Loucy (cell line): Measurements from ENCODE around the gene FLT1.

Experiments
- H2AFZ ChIP-seq: fragments of 200-600 bp; sonication (generic); 2 replicates; pipeline ENCODE4 v1.6.0; 2016; ENCODE audit warnings: antibody characterized with exemption, mild to moderate bottlenecking, low read length, moderate library complexity
- H3F3A ChIP-seq: fragments of 200-600 bp; 2 replicates; pipeline ENCODE4 v1.6.0; 2016; ENCODE audit warnings: antibody characterized with exemption, low read depth, mild to moderate bottlenecking
- H3K27me3 ChIP-seq: fragments of 200-600 bp; sonication (generic); 2 replicates; pipeline ENCODE4 v1.6.1; 2014; ENCODE audit warnings: low read length, mild to moderate bottlenecking; ENCODE audit not compliant: insufficient read depth, poor library complexity, severe bottlenecking
- H3K36me3 ChIP-seq: fragments of 200-600 bp; sonication (generic); 2 replicates; pipeline ENCODE4 v1.6.1; 2016; ENCODE audit warnings: low read length; ENCODE audit not compliant: insufficient read depth
- H3K4me1 ChIP-seq: fragments of 200-600 bp; sonication (generic); 2 replicates; pipeline ENCODE4 v1.5.1; 2014; ENCODE audit warnings: low read length, mild to moderate bottlenecking; ENCODE audit not compliant: insufficient read depth, poor library complexity, severe bottlenecking
- H3K4me2 ChIP-seq: fragments of 200-600 bp; sonication (generic); 2 replicates; pipeline ENCODE4 v1.6.0; 2014; ENCODE audit warnings: antibody characterized with exemption, low read length, low read depth, mild to moderate bottlenecking; ENCODE audit not compliant: poor library complexity, severe bottlenecking
- H3K4me3 ChIP-seq: fragments of 200-600 bp; sonication (generic); 2 replicates; pipeline ENCODE4 v1.5.1; 2014; ENCODE audit warnings: low read length, mild to moderate bottlenecking, mixed read lengths; ENCODE audit not compliant: poor library complexity, severe bottlenecking
- H3K79me2 ChIP-seq: fragments of 200-600 bp; sonication (generic); 2 replicates; pipeline ENCODE4 v1.6.1; 2014; ENCODE audit warnings: low read length; ENCODE audit not compliant: insufficient read depth
- H3K9ac ChIP-seq: fragments of 200-600 bp; sonication (generic); 2 replicates; pipeline ENCODE4 v1.6.0; 2014; ENCODE audit warnings: mild to moderate bottlenecking, low read depth, low read length, moderate library complexity; ENCODE audit not compliant: poor library complexity, severe bottlenecking
- H3K9me2 ChIP-seq: fragments of 200-600 bp; sonication (generic); replicated peaks from 2 replicates; pipeline ENCODE4 v1.6.1; 2016; ENCODE audit warnings: low read depth, low read length, mixed read lengths
- H3K9me3 ChIP-seq: fragments of 200-600 bp; sonication (generic); 2 replicates; pipeline ENCODE4 v1.6.1; 2014; ENCODE audit warnings: mild to moderate bottlenecking, antibody characterized with exemption, low read length, low read depth; ENCODE audit not compliant: insufficient read depth
- H4K20me1 ChIP-seq: fragments of 200-600 bp; sonication (generic); 2 replicates; pipeline ENCODE4 v1.6.0; 2014; ENCODE audit warnings: antibody characterized with exemption, low read length, mild to moderate bottlenecking; ENCODE audit not compliant: insufficient read depth, poor library complexity, severe bottlenecking
- EZH2phosphoT487 ChIP-seq: fragments of 200-600 bp; IDR thresholded peaks from 2 replicates; pipeline ENCODE4 v1.6.1; 2018; ENCODE audit warnings: antibody characterized with exemption, mild to moderate bottlenecking, moderate library complexity, borderline replicate concordance
- TF ChIP-seq, protein P1 (sequence below): fragments of 200-600 bp; sonication (generic); conservative IDR thresholded peaks from 2 replicates; pipeline ENCODE4 v1.5.1; 2014; ENCODE audit warnings: mild to moderate bottlenecking, antibody characterized with exemption, low read length

The FLT1 gene

DNA sequence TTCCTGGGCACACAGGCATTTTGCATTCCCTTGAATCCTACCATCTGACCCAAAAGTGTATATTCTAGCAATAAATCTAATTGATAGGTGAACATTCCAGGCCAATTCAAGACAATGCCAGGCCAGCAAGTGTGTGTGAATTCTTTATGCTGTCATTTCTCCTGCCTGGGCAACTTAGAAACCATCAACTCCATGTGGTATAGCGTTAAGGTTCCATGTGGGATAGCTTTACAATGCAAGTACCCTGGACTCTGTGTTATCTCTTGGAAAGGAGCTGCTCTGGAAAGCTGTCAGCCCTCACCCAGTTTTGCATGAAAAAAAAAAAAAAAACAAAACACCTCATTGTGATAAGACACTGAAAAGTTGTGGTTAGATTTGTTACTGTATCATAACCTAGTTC lies 15.6 kb upstream of the FLT1 start:
- Histone ChIP-seq H3K9me2 (no peaks in the 10 kb centered on the region), H3K36me3 (no peaks in the 10 kb centered on the region), H3K79me2 (no peaks in the 10 kb centered on the region), H3K27me3 (no peaks in the 10 kb centered on the region), H3K4me2 (no peak overlapping the region), H3F3A (no peaks in the 10 kb centered on the region), H3K4me3 (no peak overlapping the region), H2AFZ (no peak overlapping the region), H3K9me3 (no peaks in the 10 kb centered on the region), H3K9ac (no peak overlapping the region), H3K4me1 (peaks cover 16% of the 10 kb centered on the region), H4K20me1 (no peaks in the 10 kb centered on the region)
- TF ChIP-seq EZH2phosphoT487, result no peak
- TF ChIP-seq, protein P1, sequence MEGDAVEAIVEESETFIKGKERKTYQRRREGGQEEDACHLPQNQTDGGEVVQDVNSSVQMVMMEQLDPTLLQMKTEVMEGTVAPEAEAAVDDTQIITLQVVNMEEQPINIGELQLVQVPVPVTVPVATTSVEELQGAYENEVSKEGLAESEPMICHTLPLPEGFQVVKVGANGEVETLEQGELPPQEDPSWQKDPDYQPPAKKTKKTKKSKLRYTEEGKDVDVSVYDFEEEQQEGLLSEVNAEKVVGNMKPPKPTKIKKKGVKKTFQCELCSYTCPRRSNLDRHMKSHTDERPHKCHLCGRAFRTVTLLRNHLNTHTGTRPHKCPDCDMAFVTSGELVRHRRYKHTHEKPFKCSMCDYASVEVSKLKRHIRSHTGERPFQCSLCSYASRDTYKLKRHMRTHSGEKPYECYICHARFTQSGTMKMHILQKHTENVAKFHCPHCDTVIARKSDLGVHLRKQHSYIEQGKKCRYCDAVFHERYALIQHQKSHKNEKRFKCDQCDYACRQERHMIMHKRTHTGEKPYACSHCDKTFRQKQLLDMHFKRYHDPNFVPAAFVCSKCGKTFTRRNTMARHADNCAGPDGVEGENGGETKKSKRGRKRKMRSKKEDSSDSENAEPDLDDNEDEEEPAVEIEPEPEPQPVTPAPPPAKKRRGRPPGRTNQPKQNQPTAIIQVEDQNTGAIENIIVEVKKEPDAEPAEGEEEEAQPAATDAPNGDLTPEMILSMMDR, result no peak

DNA sequence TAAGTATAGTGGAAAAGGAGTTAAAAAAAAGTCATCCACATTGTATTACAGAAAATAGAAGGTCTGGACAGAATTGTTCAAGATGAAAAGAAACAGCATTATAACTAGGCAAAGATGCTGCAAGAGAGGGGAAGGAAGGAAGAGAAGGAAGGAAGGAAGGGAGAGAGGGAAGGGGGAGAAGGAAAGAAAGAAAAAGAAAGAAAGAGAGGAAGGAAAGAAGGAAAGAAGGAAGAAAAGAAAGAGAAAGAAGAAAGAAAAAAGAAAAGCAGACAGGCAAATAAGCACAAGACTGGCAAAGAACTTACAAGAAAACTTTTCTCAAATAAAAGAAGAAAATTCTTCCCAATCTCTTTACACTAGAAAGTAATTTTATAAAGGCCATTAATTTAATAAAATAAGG lies 15.1 kb upstream of the FLT1 start:
- Histone ChIP-seq H2AFZ (no peak overlapping the region), H3K4me2 (no peak overlapping the region), H3K36me3 (no peaks in the 10 kb centered on the region), H4K20me1 (no peaks in the 10 kb centered on the region), H3K4me1 (peaks cover 20% of the 10 kb centered on the region), H3K27me3 (no peaks in the 10 kb centered on the region), H3K4me3 (no peak overlapping the region), H3F3A (no peaks in the 10 kb centered on the region), H3K9me3 (no peaks in the 10 kb centered on the region), H3K9ac (no peak overlapping the region), H3K9me2 (no peaks in the 10 kb centered on the region), H3K79me2 (no peaks in the 10 kb centered on the region)
- TF ChIP-seq EZH2phosphoT487, result no peak
- TF ChIP-seq, protein P1, result no peak

DNA sequence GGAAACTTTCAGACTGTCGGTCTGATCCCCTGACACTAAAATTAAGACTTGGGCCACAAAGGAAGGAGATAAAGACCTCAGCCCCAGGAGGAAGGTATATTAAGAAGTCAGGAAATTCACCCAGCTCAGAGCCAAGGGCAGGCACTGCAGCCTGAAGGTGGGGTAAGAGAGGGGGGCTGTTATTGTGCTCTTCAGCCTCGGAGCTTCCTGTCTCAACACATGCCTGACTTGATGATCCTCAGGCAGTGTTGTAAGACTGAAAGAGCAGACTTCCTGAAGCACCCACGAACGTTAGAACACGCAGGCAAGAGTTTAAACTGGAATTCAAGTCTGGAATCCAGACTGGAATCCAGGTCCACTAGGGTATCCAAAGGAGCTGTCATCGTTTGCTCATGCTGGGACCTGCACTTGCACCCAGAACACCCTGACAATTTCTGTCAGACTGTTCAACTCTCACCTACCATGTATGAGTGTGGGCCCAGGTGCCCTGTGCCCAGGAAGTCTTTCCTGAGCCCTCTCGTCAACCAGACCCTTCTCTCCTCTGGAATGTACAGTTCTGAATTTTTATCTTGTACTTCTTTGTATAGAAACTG lies 10.7 kb upstream of the FLT1 start:
- TF ChIP-seq EZH2phosphoT487, result no peak
- TF ChIP-seq, protein P1, result peak; percentile 42
- peaks cover 42% of the 10 kb centered on the region for H3K4me1 ChIP-seq
- peak overlapping the region; percentile 64 for H3K4me2 ChIP-seq
- peak overlapping the region; percentile 51 for H2AFZ ChIP-seq
- H3K9me3 ChIP-seq, result no peaks in the 10 kb centered on the region
- peak overlapping the region; percentile 66 for H3K9ac ChIP-seq
- no peaks in the 10 kb centered on the region for H3K36me3 ChIP-seq
- 0 out of 2 replicates have a peak, but pooled peaks cover 4% of the 10 kb centered on the region for H3F3A ChIP-seq
- no peaks in the 10 kb centered on the region for H3K79me2 ChIP-seq
- peak overlapping the region; percentile 26 for H3K4me3 ChIP-seq
- no peaks in the 10 kb centered on the region for H4K20me1 ChIP-seq
- H3K9me2 ChIP-seq, result no peaks in the 10 kb centered on the region
- H3K27me3 ChIP-seq, result no peaks in the 10 kb centered on the region
